GM11168 (cell line): ENCODE results near the gene STAT2.
"Not testable (repeated sequence)": the region's sequence is repeated elsewhere in the genome, so short reads cannot be mapped to it uniquely, and the experiment has no call there.

ENCODE experiments used
- in situ Hi-C: fragments of 300-500 bp; cut with MboI; formaldehyde crosslinking; loops from one replicate; pipeline ENCODE4 v1.12.0; 2022; ENCODE audit warnings: low sequenced_read_pairs; ENCODE audit not compliant: unreplicated experiment

Gene STAT2

GRCh38 chr12:56359851-56360767 is at the start of gene STAT2:
STAT2 (minus strand) TSS chr12:56360107; CDS start chr12:56356571, 3,536 bp downstream.
- in situ Hi-C loops, result no loop called here

GRCh38 chr12:56408799-56409417 is 49.0 kb upstream of the STAT2 start:
- in situ Hi-C loops, result no loop called here

GRCh38 chr12:56404227-56404626 is 44.3 kb upstream of the STAT2 start:
- in situ Hi-C loops, result not testable (repeated sequence)

GRCh38 chr12:56401612-56402011 is 41.7 kb upstream of the STAT2 start:
- in situ Hi-C loops, result not testable (repeated sequence)

GRCh38 chr12:56401125-56401524 is 41.2 kb upstream of the STAT2 start:
- in situ Hi-C loops, result not testable (repeated sequence)

GRCh38 chr12:56399466-56399865 is 39.6 kb upstream of the STAT2 start:
- in situ Hi-C loops, result not testable (repeated sequence)

GRCh38 chr12:56398324-56398723 is 38.4 kb upstream of the STAT2 start:
- in situ Hi-C loops, result no loop called here

- in situ Hi-C loops, result no loop called here
These were observed 32.4 kb upstream of the STAT2 start for GRCh38 chr12:56392331-56392730.

GRCh38 chr12:56391721-56392120 is 31.8 kb upstream of the STAT2 start:
- in situ Hi-C loops, result no loop called here

- in situ Hi-C loops, result no loop called here
These were observed 29.5 kb upstream of the STAT2 start for GRCh38 chr12:56389412-56389811.

GRCh38 chr12:56387152-56387736 is 27.3 kb upstream of the STAT2 start:
- in situ Hi-C loops, result no loop called here

GRCh38 chr12:56385873-56386272 is 26.0 kb upstream of the STAT2 start:
- in situ Hi-C loops, result no loop called here

GRCh38 chr12:56382611-56383010 is 22.7 kb upstream of the STAT2 start:
- in situ Hi-C loops, result no loop called here

GRCh38 chr12:56377989-56378316 is 18.0 kb upstream of the STAT2 start:
- in situ Hi-C loops, result no loop called here

- in situ Hi-C loops, result no loop called here
These were observed 17.5 kb upstream of the STAT2 start for GRCh38 chr12:56377310-56377988.

GRCh38 chr12:56375598-56376434 is 15.9 kb upstream of the STAT2 start:
- in situ Hi-C loops, result no loop called here

- in situ Hi-C loops, result no loop called here
These were observed 15.1 kb upstream of the STAT2 start for GRCh38 chr12:56374726-56375597.

- in situ Hi-C loops, result no loop called here
These were observed 13.6 kb upstream of the STAT2 start for GRCh38 chr12:56373515-56373914.

GRCh38 chr12:56366948-56367347 is 7.0 kb upstream of the STAT2 start:
- in situ Hi-C loops, result no loop called here
